ENCODE measurements around the gene ZRANB3. TPM values are rescaled to one million over a fixed set of nuclear protein-coding genes. Genes with fewer than 3 reads are reported as not detected.
"Not testable (repeated sequence)": the region's sequence is repeated elsewhere in the genome, so short reads cannot be mapped to it uniquely, and the experiment has no call there.

The ZRANB3 gene
- total RNA-seq, 1 donor from 2014 or later: 14.6 TPM

DNA sequence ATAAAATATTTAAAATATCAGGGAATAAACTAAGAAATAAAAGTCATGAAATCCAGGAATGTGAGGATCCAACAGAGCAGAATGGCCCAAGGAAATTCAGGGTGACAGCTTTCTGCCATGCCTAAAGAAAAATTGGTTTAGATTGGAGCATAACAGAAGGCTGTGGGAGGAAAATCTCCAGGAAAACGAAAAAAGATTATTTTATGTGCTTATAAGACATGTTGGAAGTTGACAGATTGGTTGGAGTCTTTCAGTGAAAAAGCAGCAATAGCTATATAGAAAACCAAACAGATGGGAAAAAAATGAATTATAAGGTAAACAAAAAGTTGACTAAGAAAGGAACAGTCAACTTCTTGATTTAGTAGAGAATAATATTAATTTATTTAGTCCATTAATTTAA lies 203.9 kb downstream of the ZRANB3 start:
- no peak for DNase-seq (ENCODE audit: low read depth)

DNA sequence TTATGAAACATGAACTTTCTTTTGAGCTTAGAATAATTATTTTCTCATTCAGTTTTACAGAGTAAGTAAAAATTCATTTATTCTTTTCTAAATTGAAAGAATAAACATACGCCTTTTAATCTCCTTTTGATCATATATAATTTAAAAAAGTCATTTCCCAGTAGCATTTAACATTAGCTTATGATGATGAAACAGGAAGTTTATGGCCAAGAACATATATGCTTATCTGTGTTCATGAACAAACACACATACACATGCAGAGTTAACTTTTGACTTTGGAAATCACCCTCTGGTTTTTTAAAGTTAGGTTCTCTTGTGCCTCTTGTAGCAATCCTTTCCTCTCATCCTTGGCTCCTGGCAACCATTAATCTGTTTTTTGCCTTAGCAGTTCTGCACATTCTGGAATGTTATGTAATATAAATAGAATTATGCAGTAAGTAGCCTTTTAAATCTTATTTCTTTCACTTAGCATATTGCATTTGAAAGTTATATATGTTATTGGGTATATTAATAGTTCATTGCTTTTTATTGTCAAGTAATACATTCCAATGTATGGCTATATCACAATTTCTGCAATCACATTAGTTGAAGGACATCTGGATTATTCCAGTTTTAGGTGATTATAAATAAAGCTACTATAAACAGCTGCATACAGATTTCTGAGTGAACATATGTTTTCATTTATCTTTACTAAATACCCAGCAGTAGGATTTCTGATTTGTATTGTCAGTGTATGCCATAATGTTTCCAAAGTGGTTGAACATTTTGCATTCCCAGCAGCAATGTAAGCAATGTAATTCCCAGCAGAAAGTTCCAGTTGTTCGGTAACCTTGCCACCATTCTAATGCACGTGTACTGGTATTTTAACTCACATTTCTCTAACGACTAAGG lies 210.3 kb downstream of the ZRANB3 start:
- no peak for DNase-seq (ENCODE audit: low read depth)

GRCh38 chr2:135318808-135319207 lies 212.2 kb downstream of the ZRANB3 start:
- DNase-seq (ENCODE audit: low read depth): no peak

DNA sequence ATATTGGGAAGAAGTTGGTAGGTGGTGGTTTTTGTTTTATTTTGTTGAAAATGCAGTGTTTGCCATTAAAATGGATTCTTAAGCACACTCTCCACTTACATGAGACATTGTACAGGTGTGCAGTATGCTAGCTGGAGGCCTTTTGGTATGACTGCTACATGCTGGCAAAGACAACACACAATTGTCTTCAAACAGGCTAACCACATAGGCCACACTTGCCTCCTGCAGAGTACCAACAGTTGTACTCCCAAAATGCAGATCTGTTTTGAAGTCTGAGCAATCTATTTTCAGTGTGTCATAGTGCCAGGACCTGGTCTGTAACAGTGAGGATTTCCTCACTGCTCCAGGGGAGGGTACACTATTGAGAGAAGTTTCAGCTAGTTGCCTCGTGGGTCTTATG lies 213.6 kb downstream of the ZRANB3 start:
- DNase-seq (ENCODE audit: low read depth): no peak

DNA sequence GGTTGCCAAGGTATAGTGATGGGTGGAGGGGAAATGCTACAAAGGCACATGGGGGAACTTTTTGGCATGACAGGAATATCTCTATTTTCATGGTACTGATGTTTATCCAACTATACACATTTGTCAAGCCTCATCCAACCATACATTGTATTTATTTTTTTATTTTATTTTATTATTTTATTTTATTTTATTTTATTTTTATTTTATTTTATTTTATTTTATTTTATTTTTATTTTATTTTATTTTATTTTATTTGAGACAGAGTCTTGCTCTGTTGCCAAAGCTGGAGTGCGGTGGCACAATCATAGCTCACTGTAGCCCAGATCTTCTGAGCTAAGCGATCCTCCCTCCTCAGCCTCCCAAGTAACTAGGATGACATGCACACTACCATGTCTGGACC lies 219.1 kb downstream of the ZRANB3 start:
- DNase-seq (ENCODE audit: low read depth): no peak

- DNase-seq (ENCODE audit: low read depth): no peak
Measured at GRCh38 chr2:135311268-135311667, 219.8 kb downstream of the ZRANB3 start.

GRCh38 chr2:135304694-135305093 lies 226.3 kb downstream of the ZRANB3 start:
- DNase-seq (ENCODE audit: low read depth): no peak

GRCh38 chr2:135299658-135300244 lies 231.3 kb downstream of the ZRANB3 start:
- peak; percentile 17 for DNase-seq (ENCODE audit: low read depth)

DNA sequence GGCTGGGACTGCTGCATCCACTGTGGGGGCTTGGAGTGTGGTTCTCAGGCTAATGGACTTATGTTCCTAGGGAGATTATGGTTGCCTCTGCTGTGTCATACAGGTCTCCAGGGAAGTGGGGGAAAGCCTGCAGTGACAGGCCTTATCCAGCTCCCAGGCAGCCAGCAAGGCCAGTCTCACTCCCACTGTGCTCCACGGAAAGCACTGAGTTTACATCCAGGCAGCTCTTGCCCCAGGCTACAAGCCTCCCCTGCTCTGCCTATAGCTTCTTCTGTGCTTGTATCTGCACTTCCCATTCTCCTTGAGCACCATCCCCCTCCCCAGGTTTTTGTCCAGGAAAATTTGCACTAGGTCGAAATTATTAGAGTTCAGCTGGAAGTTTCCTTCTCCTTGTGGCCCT lies 231.9 kb downstream of the ZRANB3 start:
- DNase-seq (ENCODE audit: low read depth): no peak

DNA sequence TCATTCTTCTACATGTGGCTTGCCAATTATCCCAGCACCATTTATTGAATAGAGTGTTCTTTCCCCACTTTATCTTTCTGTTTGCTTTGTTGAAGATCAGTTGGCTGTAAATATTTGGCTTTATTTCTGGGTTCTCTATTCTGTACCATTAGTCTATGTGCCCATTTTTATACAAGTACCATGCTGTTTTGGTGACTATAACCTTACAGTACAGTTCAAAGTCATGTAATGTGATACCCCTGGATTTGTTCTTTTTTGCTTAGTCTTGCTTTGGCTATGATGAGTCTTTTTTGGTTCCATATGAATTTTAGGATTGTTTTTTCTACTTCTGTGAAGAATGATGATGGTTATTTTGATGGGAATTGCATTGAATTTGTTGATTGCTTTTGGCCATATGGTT lies 243.9 kb downstream of the ZRANB3 start:
- DNase-seq (ENCODE audit: low read depth): not testable (repeated sequence)

DNA sequence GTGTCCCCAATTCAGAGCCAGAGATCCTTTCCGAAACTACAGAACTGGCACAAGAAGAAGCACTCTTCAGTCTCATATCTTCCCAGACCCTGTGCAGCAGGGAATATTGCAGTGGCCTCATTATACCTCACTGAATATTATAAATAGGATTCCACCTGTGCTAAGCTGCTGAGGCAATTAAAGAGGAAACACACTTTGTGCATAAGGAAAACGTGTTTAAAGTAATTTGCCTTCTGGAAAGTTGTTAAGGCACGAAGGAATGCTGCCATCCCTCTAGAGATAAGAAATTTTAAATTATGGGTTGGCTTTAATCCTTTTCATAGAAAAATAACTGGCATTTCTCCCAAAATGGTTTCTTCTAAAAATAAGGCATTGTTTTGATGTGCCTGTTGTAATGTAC lies 245.6 kb downstream of the ZRANB3 start:
- no peak for DNase-seq (ENCODE audit: low read depth)

GRCh38 chr2:135281379-135281778 lies 249.6 kb downstream of the ZRANB3 start:
- no peak for DNase-seq (ENCODE audit: low read depth)

DNA sequence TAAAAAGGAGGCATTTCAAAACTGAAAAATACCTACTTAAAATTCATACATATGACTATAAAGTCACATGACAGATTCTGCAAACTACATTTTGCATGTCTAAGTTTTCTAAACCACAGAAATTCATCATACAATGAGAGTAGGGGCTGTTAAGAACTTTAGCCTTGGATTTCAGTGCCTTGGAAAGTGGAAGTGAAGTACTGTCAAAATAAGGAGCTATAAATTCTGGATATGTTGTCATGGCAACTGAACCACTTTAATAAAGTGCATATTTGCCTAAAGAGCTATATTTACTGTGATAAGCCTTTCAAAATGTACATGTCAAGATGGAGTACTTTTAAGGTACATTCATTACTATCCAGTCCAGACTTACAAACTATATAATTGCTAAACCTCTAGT lies 251.8 kb downstream of the ZRANB3 start:
- no peak for DNase-seq (ENCODE audit: low read depth)

- no peak for DNase-seq (ENCODE audit: low read depth)
Measured at GRCh38 chr2:135276525-135276924, 254.5 kb downstream of the ZRANB3 start.

- no peak for DNase-seq (ENCODE audit: low read depth)
Measured at GRCh38 chr2:135271006-135271405, 260.0 kb downstream of the ZRANB3 start.

GRCh38 chr2:135265960-135266490 lies 265.0 kb downstream of the ZRANB3 start:
- no peak for DNase-seq (ENCODE audit: low read depth)

GRCh38 chr2:135259123-135259522 lies 271.9 kb downstream of the ZRANB3 start:
- no peak for DNase-seq (ENCODE audit: low read depth)

DNA sequence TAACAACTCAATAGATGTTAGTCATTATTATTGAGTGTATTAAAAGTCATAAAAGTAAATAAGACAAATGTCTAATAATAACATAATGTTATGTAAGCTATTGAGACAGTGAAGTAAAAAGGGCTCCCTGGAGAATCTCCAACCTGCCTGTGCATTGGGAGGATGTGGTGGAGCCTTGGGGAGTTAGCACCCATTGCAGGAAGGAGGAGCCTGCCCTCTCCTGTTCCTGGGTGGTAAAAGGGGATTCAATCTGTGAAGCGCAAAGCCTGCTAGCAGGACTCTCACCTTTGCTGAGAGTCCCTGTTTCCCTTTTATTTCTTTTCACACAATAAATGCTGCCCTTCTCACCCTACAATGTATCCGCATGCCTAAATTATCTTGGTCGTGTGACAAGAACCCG lies 272.8 kb downstream of the ZRANB3 start:
- DNase-seq (ENCODE audit: low read depth): no peak

DNA sequence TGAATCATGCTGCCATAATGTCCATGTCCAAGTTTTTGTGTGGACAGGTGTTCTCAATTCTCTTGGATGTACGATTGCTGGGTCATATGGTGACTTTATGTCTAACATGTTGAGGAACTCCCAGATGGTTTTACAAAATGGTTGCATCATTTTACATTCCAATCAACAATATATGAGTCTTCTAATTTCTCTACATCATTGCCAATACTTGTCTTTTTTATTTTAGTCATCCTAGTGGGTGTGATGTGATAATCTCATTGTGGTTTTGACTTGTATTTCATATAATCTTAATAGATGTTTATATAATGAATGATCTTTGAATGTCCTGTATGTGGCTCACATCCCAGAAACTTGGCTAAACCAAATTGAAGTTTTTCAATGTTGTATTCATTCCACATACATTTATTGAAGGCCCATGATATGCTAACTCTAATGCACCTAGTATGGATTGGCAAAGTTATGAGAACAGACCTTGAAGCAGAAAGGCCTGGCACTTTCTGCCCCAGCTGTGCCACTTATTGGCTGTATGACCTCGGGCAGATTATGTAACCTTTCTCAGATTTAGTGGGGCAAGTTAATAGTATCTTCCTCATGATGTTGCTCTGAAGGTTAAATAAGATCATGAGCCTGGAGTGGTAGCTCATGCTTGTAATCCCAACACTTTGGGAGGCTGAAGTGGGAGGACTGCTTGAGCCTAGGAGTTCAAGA lies 273.5 kb downstream of the ZRANB3 start:
- no peak for DNase-seq (ENCODE audit: low read depth)

DNA sequence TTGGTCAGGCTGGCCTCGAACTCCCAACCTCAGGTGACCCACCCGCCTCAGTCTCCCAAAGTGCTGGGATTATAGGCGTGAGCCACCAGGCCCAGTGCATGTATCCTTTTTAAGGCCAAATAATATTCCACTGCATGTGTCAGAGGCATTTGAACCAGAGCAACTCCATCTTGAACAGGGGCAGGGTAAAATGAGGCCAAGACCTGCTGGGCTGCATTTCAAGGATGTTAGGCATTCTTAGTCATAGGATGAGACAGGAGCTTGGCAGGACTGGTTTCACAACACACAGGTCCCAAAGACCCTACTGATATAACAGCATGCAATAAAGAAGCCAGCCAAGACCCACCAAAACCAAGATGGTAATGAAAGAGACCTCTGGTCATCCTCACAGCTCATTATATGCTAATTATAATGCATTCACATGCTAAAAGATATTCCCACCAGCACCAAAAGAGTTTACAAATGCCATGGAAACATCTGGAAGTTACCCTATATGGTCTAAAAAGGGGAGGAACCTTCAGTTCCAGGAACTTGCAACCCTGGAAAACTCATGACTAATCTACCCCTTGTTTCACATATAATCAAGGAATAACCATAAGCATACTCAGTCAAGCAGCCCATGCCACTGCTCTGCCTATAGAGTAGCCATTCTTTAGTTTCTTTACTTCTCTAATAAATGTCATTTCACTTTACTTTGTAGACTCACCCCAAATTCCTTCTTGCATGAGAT lies 274.3 kb downstream of the ZRANB3 start:
- DNase-seq (ENCODE audit: low read depth): no peak

DNA sequence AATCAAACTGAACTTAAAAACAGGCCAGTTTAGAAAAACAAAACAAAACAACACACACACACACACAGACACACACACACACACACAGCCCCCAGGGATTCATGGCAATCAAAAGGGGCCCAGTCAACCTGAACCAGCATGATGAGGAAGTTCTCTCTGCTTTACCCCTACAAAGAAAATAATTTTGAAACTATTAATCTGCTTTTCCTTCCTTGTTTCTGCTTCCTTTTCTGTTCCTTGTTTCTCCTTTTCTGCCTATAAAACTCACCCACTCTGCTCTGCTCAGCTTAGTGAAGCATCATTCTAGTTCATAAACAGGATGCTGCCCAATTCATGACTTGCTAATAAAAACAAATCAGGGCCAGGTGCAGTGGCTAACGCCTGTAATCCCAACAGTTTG lies 275.8 kb downstream of the ZRANB3 start:
- DNase-seq (ENCODE audit: low read depth): no peak

All from renal cortical epithelial cell (primary cell).